Activated CD4-positive, alpha-beta T cell treated with anti-CD3 and anti-CD28 coated beads for 4 hours (primary cell): ENCODE measurements around the gene USP10.
"Not testable (repeated sequence)": the region's sequence is repeated elsewhere in the genome, so short reads cannot be mapped to it uniquely, and the experiment has no call there.

Experiments
- DNase-seq, 2 donors: peaks; one replicate each; pipeline ENCODE4 v3.0.0-alpha.2; 2020

Gene USP10

GRCh38 chr16:84675423-84675822, 24.4 kb upstream of the USP10 start:
- no peak for DNase-seq

- DNase-seq = no peak
These were observed 23.9 kb upstream of the USP10 start for GRCh38 chr16:84675884-84676283.

- no peak for DNase-seq
These were observed 22.6 kb upstream of the USP10 start for GRCh38 chr16:84677017-84677803.

- no peak for DNase-seq
These were observed 22.0 kb upstream of the USP10 start for GRCh38 chr16:84677849-84678248.

- no peak for DNase-seq
These were observed 21.3 kb upstream of the USP10 start for GRCh38 chr16:84678541-84678940.

GRCh38 chr16:84680165-84680842, 19.5 kb upstream of the USP10 start:
- no peak for DNase-seq

GRCh38 chr16:84680843-84681629, 18.8 kb upstream of the USP10 start:
- no peak for DNase-seq

GRCh38 chr16:84683691-84684591, 15.9 kb upstream of the USP10 start:
- DNase-seq = no peak

GRCh38 chr16:84684592-84684965, 15.2 kb upstream of the USP10 start:
- no peak for DNase-seq

- no peak for DNase-seq
These were observed 14.6 kb upstream of the USP10 start for GRCh38 chr16:84685210-84685609.

- DNase-seq = no peak
These were observed 13.0 kb upstream of the USP10 start for GRCh38 chr16:84686707-84687298.

GRCh38 chr16:84687715-84688114, 12.1 kb upstream of the USP10 start:
- no peak for DNase-seq

GRCh38 chr16:84688163-84688562, 11.6 kb upstream of the USP10 start:
- not testable (repeated sequence) for DNase-seq

- no peak for DNase-seq
These were observed 10.7 kb upstream of the USP10 start for GRCh38 chr16:84689111-84689510.

GRCh38 chr16:84690088-84690819, 9.5 kb upstream of the USP10 start:
- no peak for DNase-seq

GRCh38 chr16:84692451-84693214, 7.2 kb upstream of the USP10 start:
- no peak for DNase-seq

- not testable (repeated sequence) for DNase-seq
These were observed 5.9 kb upstream of the USP10 start for GRCh38 chr16:84693869-84694268.

GRCh38 chr16:84694980-84695379, 4.8 kb upstream of the USP10 start:
- DNase-seq = no peak

- peak in 1 of 2 donors; percentile 4 for DNase-seq
These were observed 571 bp upstream of the USP10 start for GRCh38 chr16:84699147-84699711.
